Ramos (cell line): ENCODE results near the gene DNAH8.

Experiments used
- in situ Hi-C: fragments of 300-500 bp; cut with MboI; formaldehyde crosslinking; loops from one replicate; pipeline ENCODE4 v1.14.3; 2022; ENCODE audit warnings: low sequenced_read_pairs; ENCODE audit not compliant: unreplicated experiment

DNAH8 gene

DNA sequence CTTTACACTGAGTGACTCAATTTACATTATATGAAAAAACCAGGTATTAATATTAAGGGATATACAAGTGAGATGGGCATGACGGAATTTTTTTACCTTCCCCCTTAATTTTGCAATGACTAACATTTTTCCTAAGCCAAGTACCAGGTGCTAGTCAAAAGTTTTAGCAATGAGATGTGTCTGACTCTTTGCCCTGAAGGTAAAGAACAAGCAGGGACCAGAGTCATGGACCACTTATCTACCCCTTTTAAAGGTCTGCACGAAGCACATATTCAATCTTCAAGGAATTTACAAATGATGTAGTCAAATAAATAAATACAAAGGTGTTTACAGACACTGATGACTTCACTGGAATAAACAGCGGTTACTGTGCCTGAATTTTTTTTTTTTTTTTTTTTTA lies 13.6 kb upstream of the DNAH8 start:
- in situ Hi-C loops, result no loop called here

DNA sequence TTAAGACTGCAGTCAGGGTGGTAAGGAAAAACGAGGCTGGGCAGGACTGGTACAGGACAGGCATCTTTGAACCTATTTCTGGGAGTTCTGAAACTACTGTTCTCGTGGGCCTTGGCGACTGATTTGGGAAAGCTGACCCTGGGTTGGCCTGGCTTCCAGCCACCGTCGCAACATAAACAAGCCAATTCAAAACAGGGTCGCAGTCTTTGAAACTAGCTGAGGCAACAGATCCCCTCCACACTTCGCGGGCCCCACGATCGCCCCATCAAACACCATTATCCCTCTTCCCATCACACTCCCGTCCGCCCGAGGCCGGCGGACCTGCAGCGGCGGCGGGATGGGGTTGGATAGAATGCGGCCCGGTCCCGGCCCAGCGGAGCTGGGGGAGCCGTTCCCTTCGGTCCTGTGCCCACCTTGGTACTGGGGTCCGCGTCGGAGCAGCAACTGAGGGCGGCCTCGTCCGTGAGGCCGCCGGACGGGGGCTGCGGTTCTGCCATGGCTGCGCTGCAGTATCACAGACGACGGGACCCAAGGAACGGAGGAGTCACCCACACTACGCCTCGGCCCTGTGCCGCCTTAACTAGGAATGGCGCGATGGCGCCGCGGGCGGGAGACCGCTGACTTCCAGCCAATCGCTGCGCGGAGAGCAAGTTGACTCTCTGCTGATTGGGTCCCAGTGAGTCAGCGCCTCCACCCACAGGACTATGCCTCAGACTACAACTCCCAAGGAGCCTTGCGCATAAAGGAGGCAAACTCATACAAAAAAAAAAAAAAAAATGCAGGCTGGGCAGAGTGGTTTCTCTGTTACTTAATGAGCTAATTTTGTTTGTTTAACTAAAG lies 12.3 kb upstream of the DNAH8 start, which contains the start of gene GLO1:
GLO1 (minus strand) TSS at position 588 of the 840 bp plus-strand sequence; CDS start at position 497, 91 bp downstream.
- in situ Hi-C loops, result no loop called here

DNA sequence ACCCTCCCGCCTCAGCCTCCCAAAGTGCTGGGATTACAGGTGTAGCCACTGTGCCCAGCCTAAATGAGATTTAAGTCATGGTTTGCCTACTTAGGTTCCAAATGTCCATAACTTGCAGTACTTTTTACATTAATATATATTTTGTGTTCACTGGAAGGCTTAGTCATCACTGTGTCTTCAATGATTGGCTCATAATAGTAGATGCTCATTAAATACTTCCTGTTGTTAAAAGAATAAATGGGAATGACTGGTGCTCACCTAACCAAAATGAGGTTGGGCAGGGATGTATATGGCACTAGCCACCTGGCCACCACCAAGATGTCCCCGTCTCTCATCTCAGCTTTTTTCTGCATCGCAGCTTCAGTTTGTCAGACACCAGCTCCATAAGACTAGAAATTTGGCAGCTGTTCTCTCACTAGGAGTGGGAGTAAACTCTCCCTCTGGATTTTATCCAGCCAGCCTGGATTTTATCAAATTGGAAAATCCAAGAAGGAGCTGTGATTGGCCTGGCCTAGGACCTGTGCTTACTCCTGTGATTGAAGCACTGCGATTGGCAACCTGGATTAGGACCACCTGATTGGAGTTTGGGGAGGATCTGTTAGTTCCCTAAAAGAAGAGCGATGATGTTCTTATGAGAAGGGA lies 11.0 kb upstream of the DNAH8 start:
- in situ Hi-C loops, result no loop called here

DNA sequence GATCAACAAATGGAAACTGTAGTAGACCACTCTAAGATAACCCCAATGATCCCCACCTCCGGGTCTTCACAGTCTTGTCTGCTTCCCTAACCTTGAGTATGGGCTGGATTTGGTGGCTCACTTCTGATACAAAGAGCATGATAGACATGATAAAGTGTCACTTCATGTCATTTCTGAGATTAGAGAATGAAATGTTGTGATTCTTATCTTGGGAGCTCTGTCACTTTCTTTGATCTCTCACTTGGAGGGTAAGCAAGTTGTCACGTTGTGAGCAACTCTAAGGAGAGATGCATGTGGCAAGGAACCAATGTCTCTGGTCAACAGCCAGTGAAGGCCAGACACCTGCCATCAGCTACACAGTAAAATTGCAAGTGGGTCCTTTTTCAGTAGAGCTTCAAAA lies 9.2 kb upstream of the DNAH8 start:
- in situ Hi-C loops, result no loop called here

DNA sequence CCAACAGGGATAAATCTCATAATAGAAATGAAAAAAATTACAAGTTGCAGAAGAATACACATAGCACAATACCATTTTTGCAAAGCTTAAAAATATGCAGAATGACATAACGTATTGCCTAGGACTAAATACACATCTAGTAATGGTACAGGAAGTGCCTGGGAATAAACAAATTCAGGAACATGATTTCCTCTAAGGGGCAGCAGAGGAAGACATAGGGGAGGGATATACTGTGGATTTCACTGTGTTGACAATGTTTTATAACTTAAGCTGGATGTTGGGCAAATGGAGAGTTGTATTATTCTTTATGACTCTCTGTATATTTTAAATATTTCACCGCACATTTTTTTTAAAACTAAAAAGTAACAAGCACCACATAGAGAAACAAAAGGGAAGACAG lies 6.6 kb upstream of the DNAH8 start:
- in situ Hi-C loops, result no loop called here

DNA sequence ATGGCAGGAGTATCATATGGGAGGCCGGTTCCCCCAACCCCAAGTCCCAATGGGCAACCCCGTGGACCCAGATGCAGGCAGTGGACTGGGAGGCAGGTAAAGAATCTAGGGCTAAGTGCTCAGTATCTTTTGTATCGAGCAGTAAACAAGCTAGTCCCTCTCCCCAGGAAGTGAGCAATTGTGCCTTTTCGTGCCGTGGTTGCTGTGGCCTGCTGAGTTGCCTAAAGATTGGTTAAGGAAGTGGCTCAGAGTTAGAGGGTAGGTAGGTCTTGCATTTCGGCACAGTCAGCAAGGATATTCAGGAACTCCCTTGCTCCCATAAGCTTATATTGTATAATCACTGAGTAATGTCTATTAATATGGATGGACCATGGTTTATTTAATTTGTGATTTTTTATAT lies 1.3 kb upstream of the DNAH8 start:
- in situ Hi-C loops, result no loop called here

DNA sequence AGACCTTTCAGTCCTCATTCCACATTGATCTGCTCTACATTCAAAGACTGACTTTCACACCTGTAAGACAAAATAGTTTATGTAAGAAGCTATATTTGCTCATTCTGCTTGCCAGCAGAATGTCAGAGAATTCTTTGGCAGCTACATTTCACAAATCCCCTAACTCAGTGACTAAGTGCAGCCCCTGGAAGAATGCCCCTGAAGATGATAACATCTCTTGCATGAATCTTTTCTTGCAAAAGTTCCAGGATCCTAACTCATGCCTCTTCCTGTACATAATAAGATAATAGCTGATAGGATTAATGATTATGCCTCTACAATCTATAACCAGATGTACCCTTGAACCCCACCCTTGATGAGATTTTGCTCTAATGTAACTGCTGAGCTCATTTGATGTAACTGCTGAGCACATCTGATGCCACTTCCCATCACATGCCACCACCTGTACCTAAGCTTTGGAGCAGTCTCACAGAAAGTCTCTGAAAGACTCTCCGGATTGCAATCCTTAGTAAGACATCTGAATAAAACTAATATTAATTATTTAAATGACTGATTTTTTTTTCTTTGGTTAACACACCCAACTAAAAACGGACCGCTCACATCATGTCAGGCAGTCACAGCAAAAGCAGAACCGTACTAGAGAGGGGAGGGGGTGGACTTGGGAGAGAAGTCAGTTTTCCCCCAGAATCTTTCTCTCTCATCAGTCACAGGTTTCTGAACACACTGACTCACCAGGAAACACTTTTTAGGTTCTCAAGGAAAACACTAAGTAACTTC lies 684 bp upstream of the DNAH8 start:
- in situ Hi-C loops, result no loop called here

DNA sequence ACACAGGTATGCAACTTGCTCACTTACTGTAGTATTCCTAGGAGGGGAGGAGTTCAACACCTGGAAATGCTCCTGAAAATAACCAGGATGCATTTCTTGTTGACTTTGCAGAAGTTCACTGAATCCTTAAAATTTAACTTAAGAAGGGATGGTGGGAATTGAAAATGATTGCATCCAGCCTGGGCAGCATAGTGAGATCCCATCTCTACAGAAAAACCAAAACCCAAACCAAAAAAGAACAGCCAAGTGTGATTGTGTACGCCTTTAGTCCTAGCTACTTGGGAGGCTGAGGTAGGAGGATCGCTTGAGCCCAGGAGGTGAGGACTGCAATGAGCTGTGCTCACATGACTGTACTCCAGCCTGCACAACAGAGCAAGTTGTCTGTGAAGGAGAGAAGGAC lies 1.7 kb downstream of the DNAH8 start:
- in situ Hi-C loops, result no loop called here

DNA sequence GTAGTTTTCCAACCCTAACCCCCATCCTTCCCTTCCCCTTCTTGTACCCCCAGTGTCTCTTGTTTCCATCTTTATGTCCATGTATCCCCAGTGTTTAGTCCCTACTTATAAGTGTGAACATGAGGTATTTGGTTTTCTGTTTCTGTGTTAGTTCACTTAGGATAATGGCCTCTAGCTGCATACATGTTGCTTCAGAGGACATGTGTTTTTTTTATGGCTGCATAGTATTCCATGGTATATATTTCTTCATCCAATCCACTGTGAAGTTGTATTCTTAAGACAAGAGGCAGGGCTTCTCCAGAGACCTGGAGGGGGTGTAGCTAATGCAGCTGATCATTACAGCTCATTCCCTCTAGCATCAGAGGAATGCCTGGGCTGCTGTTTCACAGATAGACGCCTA lies 4.2 kb downstream of the DNAH8 start:
- in situ Hi-C loops, result no loop called here

DNA sequence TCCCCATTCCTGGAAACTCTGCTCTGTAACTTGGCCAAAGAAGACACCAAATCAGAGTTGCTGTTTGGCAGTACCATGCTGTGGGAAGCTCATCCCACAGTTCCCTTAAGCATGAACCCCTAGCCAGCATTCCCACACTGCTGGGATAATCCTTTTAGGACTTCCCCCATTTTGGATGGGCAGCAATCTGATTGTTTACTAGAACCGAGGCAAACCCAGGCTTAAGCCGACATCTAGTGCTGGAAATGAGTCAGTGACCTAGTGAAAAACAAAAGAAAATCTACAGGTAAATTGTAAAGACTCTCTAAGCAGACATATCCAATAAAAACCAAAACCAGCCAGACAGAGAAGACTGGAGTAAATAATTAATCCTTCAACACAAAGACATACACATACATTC lies 5.2 kb downstream of the DNAH8 start:
- in situ Hi-C loops, result no loop called here

DNA sequence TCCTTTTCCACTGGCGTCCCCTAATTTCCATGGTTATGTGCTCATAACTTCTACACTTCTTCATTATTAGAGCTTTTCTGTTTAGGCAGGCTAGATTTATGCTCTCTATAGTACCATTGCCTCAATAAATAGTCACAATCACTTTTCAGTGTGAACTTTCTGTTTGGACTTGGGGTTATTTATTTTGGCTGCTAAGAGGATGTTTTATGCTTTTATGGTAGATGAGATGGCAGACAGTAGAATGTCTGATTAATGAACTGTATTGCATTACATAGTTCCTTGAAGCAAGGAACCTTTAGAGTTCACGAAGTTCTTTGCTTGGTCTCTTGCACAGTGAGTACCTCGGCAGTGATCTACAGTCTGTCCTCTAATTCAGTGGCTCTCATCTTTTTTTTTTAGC lies 6.9 kb downstream of the DNAH8 start:
- in situ Hi-C loops, result no loop called here

DNA sequence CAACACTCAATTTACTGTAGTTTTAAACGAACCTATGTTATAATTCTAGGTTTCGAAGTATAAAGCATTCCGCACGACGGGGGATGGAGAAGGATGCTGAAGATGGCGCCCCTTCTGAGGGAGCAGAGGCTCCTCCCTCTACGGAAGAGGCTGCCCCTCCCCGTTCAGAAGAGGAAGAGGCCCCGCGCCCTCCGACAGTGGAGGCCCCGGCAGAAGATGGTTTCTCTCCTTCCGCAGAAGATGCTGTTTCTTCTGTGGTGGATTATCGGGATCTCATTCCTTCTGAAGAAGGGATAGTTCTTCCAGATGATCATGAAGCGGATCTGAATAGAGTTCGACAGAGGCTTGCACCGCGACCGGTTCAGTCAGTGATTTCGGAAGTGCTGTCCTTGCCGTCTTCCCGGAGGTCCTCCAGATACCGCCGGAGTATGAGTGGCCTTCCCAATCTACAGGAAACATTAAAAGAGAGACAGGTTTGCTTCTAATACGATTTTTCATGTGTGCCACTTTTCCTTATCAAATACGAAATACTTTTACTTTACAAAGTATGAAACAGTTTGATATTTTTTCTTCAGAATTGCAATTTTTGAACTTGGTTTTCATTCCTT lies 7.7 kb downstream of the DNAH8 start:
- in situ Hi-C loops, result no loop called here

DNA sequence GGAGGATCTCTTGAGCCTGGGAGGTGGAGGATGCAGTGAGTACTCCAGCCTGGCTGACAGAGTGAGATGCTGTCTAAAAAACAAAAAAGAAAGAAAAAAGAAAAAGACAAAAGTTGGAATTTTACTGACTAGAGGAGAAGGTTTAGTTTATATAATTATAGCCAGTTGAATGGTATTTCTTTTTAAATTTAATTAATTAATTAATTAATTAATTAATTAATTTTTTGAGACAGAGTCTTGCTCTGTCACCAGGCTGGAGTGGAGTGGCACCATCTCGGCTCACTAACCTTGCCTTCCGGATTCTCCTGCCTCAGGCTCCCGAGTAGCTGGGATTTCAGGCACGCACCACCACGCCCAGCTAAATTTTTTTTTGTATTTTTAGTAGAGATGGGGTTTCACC lies 8.7 kb downstream of the DNAH8 start:
- in situ Hi-C loops, result no loop called here

DNA sequence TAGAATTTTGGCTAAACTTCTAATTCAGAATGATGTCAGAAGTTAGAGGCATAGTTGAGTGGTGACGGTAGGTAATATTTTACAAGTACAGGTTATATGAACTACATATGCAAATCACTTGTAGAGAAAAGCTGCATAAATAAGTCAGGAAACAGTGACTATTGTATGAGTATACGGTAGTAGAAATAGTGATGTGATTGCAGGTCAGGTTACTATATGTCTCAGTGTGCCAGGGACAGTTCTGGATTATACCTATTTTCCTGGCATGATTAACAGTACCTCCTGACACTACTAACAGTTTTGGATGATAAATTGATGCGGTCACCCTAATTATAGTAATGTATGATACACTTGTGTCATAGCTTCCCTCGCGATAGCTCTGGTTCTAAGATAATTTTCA lies 9.2 kb downstream of the DNAH8 start:
- in situ Hi-C loops, result no loop called here

DNA sequence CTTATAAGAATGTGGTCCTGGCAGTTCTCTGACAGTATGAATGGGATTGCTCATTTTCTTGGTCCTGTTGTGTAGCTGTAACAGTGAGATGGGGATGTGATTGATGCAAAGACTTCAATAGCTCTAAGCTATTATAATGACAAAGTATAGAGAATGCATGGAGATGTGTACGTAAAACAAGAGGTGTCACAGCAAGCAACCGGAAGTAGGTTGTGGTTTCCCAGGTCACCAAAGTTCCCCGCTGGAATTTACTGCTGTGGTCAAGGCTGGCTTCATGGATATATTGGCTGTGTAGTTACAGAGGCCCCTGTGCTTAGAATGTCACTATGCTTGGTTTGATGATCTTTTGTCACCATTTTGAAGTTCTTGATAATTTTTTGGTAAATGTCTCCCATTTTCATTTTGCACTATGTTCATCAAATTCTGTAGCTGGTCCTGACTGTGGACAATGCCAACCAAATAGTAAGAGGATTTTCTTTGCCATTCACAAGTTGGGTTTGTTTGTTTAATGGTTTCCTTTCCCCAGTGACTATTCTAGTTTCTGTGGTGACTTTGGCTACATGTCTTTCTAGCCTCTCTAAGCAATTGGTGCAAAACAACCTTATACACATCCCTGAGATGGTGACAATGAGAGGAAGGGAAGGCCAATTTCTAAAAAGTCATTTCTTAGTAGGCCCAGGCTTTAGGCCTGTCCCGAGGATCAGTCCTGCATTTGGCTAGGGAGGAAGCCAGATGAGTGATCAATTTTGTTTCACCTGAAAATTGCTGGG lies 10.5 kb downstream of the DNAH8 start:
- in situ Hi-C loops, result no loop called here

DNA sequence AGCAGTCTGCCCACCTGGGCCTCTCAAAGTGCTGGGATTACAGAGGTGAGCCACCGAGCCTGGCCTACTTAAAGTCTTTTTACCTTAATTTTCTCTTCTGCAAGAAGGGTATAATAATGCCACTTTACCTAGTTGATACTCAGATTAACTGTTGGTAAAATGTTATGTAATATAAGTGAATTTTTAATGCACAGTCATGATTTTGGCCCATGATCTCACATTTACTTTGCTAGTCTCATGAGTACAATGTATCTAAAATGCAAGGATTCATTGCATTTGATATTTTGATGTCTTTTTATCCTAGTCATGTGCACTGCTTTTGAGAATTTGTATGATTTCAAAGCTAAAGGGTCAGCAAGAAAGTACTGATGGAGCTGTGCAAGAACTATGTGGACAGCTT lies 13.1 kb downstream of the DNAH8 start:
- in situ Hi-C loops, result no loop called here

DNA sequence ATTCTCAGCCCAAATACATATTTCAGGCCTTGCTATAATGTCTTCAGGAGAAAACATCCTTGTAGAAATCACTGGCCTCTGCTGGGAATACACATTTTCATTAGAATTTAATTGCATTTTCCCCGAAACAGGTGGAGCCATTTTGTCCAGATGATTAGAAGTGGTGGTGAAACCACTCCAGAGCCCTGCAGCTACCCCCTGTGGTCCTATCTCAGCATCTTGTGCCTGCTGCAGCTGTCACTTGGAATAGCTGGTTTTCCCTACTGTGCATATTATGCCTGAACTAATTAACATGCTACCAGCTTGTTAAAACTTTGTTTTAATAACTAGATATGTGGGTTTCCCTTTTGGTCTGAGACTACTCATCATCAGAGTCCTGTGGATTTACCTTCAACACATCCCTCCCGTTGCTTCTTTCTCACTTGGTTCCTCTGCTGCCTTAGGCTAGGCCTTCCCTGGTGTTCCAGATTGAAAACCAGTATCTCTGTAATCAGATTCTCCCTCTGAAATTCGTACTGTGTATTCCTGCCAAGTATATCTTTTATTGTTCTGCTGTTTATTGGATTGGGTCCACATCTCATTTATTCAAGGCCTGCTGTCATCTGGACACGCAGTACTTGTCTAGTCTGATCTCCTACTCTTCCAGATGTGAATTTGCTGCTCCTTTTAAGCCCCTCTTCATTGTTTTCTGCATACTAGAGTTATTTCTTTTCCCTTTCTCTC lies 15.2 kb downstream of the DNAH8 start:
- in situ Hi-C loops, result no loop called here

DNA sequence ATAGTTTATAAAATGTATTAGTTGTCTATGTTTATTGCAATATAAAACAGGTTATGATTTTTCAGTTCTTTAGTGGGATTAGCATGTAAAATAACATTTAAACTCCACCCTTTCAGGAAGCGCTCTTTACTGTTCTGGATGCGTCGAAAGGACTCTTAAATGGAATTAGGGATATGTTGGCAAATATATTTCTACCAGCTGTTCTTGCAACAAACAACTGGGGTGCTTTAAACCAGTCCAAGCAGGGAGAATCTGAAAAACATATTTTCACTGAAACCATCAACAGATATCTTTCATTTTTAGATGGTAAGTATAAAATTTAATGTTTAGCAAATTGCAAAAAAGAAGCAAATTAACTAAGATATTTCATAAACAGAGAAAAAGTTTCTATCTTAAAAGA lies 21.8 kb downstream of the DNAH8 start:
- in situ Hi-C loops, result no loop called here

DNA sequence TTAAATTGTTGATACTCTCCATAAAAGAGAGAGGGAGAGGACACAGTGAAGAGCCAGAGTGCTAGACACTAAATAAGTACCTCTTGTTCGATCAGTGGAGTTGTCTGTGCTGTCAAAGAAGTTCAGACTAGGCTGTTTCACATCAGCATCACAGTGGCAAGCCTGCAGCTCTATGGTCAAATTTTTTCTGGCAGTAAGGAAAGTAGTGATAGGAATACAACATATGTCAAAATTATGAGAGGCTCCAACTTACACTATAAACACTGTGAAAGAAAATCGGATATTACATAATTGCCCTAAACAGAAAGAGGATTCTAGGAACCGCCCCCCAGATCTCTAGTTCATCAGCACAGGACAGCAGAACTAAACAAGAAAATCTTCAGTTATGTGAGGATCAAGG lies 23.1 kb downstream of the DNAH8 start:
- in situ Hi-C loops, result no loop called here
